NCI-H446 treated with DMSO at 0.1 percent for 48 hours (cell line): ENCODE results near the gene IL13RA1.
"Not testable (repeated sequence)": the region's sequence is repeated elsewhere in the genome, so short reads cannot be mapped to it uniquely, and the experiment has no call there.

Experiments
- DNase-seq: peaks from one replicate; lab custom pipeline; 2025; lab: John Stamatoyannopoulos, UW

Gene IL13RA1

DNA sequence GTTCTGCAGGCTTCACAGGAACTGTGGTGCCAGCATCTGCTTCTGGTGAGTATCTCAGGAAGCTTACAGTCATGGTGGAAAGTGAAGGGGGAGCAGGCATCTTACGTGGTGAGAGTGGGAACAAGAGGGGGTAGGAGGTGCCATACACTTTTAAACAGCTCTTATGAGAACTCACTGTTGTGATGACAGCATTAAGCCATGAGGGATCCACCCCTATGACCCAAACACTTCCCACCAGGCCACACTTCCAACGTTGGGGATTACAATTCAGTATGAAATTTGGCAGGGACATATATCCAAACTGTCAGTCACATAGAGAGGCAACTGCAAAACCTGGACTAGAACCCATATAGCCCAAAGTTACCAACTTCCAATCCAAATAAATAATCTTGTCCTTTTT is 53.1 kb downstream of the IL13RA1 start:
- no peak for DNase-seq

DNA sequence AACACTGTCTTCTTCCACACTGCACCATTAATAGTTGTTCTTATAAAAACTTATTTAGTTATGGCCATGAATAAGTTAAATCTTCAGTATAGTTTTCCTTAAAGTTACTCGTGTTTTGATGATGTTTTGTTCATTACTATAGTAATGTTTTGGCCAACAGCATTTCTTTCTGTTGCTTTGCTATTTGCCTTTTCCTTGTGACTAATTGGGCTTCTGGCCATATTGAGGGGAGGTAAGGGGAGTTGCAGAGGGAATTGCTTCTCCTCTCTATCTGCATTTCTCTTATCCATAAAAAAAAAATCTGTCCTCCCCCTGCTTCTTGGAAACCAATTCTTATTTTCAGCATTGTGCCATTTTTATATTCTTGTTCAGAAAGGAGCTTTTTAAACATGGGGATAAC is 53.5 kb downstream of the IL13RA1 start:
- no peak for DNase-seq

- DNase-seq = no peak
Measured at GRCh38 chrX:118795528-118796280, 68.3 kb downstream of the IL13RA1 start.

GRCh38 chrX:118802857-118803256 is 75.5 kb downstream of the IL13RA1 start:
- no peak for DNase-seq

DNA sequence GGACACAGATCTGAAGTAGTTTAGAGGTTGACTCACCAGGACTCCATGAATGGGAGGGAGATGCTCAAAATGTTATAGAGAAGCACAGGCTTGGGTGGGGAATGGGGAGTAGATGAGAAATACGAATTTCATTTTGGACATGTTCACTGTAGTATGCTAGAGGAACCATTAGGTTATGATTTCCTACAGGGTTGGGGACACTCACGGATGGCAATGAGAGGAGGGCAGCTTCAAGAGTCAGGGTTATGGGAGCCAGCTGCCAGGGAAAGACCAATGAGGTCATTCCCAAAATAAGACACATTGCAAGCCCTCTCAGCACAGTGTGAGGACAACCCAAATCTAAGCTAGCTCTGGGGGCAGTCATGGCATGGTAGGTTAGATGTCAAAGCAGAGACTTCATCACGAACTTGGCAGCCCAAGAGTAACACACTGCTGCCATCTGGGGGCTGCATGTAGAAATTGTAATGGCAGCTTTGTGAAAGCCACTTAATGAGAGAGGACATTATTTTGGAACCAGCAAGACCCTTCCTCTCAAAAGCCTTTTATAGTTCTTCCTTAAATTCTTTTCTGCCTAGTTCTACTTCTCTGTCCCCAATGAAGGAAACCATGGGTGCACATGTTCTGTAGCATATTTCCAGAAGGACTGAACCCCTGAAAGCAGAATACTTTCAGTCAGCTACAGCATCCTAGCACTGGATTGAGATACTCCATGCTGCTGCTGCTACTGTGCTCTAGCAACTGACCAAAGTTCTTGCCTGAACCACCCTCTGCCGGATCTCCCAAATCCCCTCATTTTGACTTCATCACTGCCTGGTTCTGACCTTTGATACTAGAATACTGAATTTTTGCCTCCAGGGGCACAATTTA is 80.0 kb downstream of the IL13RA1 start:
- DNase-seq = no peak

GRCh38 chrX:118817257-118817656 is 89.9 kb downstream of the IL13RA1 start:
- DNase-seq = not testable (repeated sequence)

DNA sequence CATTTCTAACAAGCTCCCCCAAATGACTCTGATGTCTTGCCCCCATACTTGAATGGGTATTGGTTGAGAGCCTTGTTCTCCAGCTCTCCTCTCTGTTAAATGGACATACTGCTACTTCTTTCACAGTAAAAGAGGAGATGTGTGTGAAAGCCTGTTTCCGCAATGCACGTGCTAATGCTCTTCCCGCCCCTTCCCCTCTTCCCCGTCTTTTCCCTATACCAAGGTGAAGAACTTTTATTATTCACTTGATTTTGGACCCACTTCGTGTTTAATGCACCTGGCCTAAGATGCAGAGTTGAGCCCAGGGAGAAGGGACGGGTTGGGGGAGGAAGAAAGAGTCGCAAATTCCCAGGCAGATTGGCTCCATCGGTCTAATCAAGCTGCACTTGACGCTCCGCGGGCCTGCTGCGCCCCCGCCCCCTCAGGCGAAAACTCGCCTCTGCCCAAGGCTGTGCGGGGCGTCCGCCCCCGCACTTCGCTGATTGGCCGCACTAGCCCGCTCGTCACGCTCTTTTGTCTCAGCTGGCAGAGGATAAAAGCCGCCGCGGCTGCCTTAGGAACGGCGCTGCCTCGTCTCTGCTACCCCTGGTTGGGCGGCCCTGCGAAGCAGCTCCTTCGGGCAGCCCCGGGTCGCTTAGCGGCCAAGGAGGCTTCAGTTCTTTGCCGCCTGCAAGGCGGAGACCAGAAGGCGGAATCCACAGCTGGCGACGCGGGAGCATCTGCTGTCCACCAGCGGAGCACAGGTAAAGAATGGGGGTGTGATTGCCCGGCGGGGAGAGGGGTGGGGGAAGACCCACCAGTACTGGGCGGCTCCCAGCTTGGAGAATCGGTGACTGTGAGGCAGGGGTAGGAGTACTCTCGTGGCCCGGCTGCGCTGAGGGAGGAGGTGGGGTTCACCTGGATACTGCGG is 96.1 kb downstream of the IL13RA1 start, which contains the start of gene ZCCHC12:
TSS of gene ZCCHC12 (plus strand) at position 562 of the 910 bp plus-strand sequence. CDS start 1,421 bp downstream, outside the sequence.
- no peak for DNase-seq

DNA sequence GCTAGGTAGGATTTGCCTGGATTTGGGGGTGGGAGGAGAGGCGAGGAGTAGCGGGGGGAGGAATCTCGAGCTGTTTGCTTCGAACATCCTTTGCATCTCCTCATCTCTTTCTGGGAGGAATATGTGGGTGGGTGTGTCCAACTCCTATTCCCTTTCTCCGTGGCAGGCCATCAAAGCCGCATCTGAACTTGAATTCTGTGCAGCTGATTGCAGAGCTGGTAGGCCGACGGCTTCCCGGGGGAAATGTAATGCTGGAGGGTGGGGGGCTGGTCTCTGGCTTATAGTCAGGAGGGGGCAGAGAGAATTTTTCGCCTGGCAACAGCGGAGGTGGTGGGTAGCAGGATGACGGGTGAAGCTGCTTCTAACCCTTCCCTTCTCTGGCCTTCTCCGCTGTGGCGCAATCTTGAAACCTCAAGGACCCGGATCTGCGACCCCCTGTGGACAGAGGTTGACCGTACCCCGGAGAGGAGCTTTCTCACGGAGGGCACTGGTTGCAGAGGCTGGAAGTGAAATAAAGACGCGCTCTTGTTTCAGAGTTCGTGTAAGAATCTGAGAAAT is 96.8 kb downstream of the IL13RA1 start:
- no peak for DNase-seq

- no peak for DNase-seq
Measured at GRCh38 chrX:118825227-118825626, 97.8 kb downstream of the IL13RA1 start.

DNA sequence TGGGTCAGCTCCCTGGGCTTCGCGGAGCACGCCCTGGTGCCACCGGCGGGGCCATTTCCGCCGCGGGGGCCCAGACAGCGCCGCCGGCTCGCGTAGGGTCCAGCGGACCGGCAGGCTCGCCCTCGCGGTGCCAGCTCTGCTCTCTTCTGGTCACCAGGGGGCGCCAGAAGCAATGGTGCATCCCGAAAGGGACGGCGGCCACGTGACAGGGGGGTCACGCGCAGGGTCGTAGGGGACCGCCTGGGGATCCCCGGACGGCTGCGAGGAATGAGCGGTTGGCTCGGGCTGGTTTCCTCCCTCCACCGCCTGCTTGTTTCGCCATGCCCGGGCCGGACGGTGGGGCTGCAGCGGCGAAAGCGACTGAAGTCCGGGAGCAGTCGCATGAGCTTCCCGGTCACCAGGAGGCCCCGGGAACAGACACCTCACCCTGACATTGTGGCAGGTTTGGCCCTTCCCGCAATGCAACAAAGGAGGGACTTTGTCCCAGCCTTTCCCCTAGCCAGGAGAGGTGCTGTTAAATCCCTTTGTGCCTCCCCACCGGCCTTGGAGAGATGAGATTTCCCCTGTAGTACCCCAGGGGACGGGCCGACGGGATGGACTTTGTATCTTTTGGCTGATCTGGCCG is 112.0 kb downstream of the IL13RA1 start:
- no peak for DNase-seq
